GM23338 (cell line): Measurements from ENCODE around the gene SLC25A13.

Experiments
- CTCF ChIP-seq, 2 experiments: fragments of 200-600 bp in 1 of 2; sonication (generic) in 1 of 2; conservative IDR thresholded peaks; 2 replicates each; pipeline versions ENCODE4 v1.5.1 to v1.6.1; 2016 to 2017; ENCODE audit warnings: antibody characterized with exemption in 2 of 2, low read depth in 2 of 2, mild to moderate bottlenecking in 2 of 2, moderate library complexity in 1 of 2
- EZH2 ChIP-seq: fragments of 200-600 bp; sonication (generic); IDR thresholded peaks from one replicate; pipeline ENCODE4 v1.8.0; 2017; ENCODE audit warnings: antibody characterized with exemption, mild to moderate bottlenecking, low read depth; ENCODE audit not compliant: unreplicated experiment
- EZH2phosphoT487 ChIP-seq: fragments of 200-600 bp; sonication (generic); IDR thresholded peaks from one replicate; pipeline ENCODE4 v1.8.1; 2018; ENCODE audit warnings: antibody characterized with exemption; ENCODE audit not compliant: unreplicated experiment
- POLR2AphosphoS5 ChIP-seq: IDR thresholded peaks from 2 replicates; pipeline ENCODE4 v1.6.1; 2016; ENCODE audit warnings: antibody characterized with exemption, low read depth
- REST ChIP-seq: IDR thresholded peaks from one replicate; pipeline ENCODE4 v1.6.1; 2018; ENCODE audit warnings: antibody characterized with exemption; ENCODE audit not compliant: unreplicated experiment

GRCh38 chr7:96299496-96299895, 22.4 kb downstream of the SLC25A13 start:
- TF ChIP-seq REST (no peak), CTCF (conservative IDR thresholded peaks at IDR 0.05; ENCODE audit: low read depth in 2 of 2) (no peak), EZH2phosphoT487 (no peak), EZH2 (no peak), POLR2AphosphoS5 (no peak)
